GM12875 (cell line): Measurements from ENCODE around the gene MAP3K19.

ENCODE experiments used
- H3K4me3 ChIP-seq: one replicate; pipeline ENCODE4 v1.5.1; 2011; ENCODE audit warnings: low read depth, low read length, control low read depth
- CTCF ChIP-seq: IDR thresholded peaks from 2 replicates; pipeline ENCODE4 v1.5.1; 2011; ENCODE audit warnings: low read depth, mild to moderate bottlenecking, control low read depth, inconsistent platforms, low read length, moderate library complexity, borderline replicate concordance; ENCODE audit not compliant: insufficient read depth

The MAP3K19 gene

DNA sequence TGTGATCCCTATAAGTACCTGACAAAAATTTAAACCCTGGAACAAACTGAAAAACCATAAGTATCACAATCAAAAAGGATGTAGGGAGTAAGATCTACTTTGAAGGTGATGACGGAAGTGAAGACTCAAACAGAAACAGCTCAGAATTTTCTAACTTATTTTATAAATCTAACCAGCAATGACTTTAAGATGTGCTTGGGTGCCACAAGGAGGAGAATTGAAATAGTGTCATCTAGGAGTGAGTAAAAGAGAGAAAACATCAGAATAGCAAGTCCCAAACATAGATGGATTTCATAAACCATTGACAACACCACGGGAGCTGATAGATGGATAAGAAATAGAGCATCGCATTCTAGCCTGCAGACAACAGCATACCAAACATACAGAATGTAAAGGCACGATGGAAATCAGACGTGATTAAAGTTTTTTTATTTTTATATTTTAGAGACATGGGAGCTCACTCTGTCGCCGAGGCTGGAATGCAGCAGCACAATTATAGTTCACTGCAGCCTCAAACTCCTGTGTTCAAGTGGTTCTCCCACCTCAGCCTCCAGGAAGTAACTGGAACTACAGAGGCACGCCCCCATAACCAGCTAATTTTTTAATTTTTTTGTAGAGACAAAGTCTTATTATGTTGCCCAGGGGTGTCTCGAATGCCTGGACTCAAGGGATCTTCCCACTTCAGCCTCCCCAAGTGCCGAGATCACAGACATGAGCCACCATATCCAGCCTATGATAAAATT lies 36.9 kb downstream of the MAP3K19 start:
- TF ChIP-seq CTCF = no peak
- no peak overlapping the region for H3K4me3 ChIP-seq

DNA sequence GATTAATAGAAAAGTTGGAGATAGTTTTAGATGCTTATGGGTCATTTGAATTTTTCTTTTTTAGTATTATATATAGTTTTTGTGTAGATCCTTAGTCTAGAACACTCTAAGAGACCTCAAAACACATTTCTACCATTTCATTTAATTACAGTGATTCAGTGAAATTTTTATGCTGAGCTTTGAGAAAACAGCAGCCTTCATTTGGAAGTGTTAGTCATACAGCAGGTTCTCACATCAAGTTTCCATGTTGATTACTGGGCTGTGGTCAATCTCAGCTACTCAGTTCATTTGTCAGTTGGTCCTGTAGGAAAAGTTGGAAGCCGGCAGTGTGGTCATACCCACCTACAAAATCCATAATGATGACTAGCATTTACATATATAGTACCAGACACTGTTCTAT lies 37.9 kb downstream of the MAP3K19 start:
- no peak overlapping the region for H3K4me3 ChIP-seq
- TF ChIP-seq CTCF = no peak

- no peak overlapping the region for H3K4me3 ChIP-seq
- no peak for TF ChIP-seq CTCF
These were observed 41.5 kb downstream of the MAP3K19 start for GRCh38 chr2:135005753-135006152.

DNA sequence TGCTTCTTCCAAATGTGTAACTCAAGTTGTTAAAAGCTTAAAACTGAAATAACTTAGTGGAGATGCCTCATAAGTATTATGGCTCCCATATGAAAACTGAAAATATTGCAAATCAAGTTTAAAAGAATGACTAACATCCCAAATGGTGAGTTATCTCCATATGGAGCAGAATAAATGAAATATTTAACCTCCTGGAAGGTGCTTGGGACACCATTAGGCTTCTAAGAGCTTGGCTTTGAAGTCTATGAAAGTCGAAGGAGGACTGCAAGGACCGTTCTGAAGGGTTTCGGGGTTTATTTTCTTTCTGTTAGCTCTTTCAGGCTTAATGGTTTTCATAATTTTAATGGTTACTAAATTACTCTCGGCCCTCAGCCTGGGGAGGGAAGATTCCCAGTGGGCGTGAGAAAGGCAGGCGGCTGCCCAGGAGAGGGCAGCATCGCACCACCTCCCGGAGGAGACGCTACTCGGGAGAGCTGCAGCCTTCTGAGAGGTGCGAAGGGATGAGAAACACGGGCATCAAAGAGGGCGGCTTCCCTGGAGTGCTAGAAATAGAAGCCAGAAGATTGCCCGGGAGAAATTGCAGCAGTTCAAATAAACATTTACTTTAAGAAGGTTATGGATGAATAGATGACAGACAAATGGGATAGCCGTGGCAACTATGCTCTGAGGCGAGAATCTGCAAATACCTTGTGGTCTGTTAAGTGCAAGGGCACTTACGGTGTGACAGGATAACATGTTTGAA lies 43.1 kb downstream of the MAP3K19 start:
- H3K4me3 ChIP-seq = no peak overlapping the region
- TF ChIP-seq CTCF = peak; percentile 94

DNA sequence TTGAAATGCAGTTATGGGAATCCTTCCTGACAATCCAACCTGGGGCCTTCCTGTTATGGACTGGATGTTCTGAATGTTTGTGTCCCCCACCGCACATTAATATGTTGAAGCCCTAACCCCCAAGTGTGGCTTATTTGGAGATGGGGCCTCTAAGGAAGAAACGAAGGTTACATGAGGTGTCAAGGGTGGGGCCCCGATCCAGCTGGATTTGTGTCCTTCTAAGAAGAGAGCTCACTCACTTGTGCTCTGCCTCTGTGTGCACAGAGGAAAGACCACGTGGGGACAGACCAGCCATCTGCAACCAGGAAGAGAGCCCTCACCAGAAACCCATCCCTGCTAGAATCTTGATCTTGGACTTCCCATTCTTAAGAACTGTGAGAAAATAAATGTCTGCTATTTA lies 44.4 kb downstream of the MAP3K19 start:
- H3K4me3 ChIP-seq = no peak overlapping the region
- no peak for TF ChIP-seq CTCF

GRCh38 chr2:134999521-134999920 lies 47.7 kb downstream of the MAP3K19 start:
- no peak for TF ChIP-seq CTCF
- H3K4me3 ChIP-seq = no peak overlapping the region
